Uterus (tissue), 2 donors: Measurements from ENCODE around the gene TMEM169.

Experiments used
- POLR2A ChIP-seq, 2 donors: fragments of 450-650 bp; IDR thresholded peaks; one replicate each; pipeline ENCODE4 v1.6.1; 2016; ENCODE audit warnings: antibody characterized with exemption in 2 of 2, mild to moderate bottlenecking in 1 of 2, moderate library complexity in 1 of 2
- TF ChIP-seq, protein P1 (sequence below), 4 experiments: fragments of 200-600 bp in 2 of 4; fragments of 450-650 bp in 2 of 4; sonication (generic) in 2 of 4; IDR thresholded peaks; one replicate each; pipeline ENCODE4 v1.5.1; 2016 to 2019; ENCODE audit warnings: antibody characterized with exemption in 4 of 4, mild to moderate bottlenecking in 2 of 4, moderate library complexity in 1 of 4

DNA sequence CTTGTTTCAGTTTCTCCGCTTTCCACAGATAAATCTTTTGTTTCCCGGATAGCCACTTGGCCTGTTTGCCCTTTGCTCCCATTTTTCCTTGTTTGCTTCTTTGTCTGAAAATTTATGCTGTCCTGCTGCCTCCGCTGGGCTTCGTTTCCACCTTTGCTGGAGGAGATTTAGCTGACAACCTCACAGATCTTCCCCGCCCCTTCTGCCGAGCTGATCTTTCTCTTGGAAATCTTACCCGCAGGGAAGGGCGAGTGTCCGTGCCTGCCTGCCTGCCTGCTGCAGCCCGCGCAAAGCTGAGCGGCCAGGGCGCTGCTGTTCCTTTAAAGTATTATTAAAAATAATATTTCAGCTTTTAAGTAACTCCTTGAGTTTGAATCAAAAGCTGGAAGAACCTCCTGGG is 26.0 kb downstream of the TMEM169 start:
- TF ChIP-seq, protein P1, sequence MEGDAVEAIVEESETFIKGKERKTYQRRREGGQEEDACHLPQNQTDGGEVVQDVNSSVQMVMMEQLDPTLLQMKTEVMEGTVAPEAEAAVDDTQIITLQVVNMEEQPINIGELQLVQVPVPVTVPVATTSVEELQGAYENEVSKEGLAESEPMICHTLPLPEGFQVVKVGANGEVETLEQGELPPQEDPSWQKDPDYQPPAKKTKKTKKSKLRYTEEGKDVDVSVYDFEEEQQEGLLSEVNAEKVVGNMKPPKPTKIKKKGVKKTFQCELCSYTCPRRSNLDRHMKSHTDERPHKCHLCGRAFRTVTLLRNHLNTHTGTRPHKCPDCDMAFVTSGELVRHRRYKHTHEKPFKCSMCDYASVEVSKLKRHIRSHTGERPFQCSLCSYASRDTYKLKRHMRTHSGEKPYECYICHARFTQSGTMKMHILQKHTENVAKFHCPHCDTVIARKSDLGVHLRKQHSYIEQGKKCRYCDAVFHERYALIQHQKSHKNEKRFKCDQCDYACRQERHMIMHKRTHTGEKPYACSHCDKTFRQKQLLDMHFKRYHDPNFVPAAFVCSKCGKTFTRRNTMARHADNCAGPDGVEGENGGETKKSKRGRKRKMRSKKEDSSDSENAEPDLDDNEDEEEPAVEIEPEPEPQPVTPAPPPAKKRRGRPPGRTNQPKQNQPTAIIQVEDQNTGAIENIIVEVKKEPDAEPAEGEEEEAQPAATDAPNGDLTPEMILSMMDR (IDR thresholded peaks at IDR 0.05) = no peak
- no peak for TF ChIP-seq POLR2A (IDR thresholded peaks at IDR 0.05)
